ENCODE results near the gene CYP2B6.

DNA sequence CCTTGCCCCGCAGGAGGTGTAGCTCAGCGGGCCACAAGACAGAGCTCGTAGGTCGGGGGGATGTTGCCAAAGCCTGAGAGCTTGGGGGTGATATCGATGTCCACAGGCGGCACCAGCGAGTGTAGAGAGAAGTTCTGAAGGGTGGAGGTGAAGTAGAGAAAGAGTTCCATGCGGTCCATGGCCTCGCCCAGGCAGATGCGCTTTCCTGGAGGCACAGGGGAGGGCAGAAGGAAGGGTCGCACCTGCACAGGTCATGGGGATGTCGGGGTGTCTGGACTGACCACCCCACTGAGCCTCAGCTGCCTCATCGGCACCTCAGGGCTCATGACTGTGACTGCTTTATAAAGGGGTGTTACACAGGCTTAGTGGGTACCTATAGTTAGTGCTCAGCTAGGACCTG lies 59.3 kb downstream of the CYP2B6 start:
- TF ChIP-seq, protein P1, sequence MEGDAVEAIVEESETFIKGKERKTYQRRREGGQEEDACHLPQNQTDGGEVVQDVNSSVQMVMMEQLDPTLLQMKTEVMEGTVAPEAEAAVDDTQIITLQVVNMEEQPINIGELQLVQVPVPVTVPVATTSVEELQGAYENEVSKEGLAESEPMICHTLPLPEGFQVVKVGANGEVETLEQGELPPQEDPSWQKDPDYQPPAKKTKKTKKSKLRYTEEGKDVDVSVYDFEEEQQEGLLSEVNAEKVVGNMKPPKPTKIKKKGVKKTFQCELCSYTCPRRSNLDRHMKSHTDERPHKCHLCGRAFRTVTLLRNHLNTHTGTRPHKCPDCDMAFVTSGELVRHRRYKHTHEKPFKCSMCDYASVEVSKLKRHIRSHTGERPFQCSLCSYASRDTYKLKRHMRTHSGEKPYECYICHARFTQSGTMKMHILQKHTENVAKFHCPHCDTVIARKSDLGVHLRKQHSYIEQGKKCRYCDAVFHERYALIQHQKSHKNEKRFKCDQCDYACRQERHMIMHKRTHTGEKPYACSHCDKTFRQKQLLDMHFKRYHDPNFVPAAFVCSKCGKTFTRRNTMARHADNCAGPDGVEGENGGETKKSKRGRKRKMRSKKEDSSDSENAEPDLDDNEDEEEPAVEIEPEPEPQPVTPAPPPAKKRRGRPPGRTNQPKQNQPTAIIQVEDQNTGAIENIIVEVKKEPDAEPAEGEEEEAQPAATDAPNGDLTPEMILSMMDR (IDR thresholded peaks at IDR 0.05; ENCODE audit: insufficient read depth, low read length): no peak
- TF ChIP-seq SPI1 (IDR thresholded peaks at IDR 0.05; ENCODE audit: borderline replicate concordance, low read depth) (no peak), POLR2AphosphoS5 (IDR thresholded peaks at IDR 0.05; ENCODE audit: low read depth) (no peak), GABPA (IDR thresholded peaks at IDR 0.05; ENCODE audit: low read depth) (no peak)
- TF ChIP-seq, protein P2, sequence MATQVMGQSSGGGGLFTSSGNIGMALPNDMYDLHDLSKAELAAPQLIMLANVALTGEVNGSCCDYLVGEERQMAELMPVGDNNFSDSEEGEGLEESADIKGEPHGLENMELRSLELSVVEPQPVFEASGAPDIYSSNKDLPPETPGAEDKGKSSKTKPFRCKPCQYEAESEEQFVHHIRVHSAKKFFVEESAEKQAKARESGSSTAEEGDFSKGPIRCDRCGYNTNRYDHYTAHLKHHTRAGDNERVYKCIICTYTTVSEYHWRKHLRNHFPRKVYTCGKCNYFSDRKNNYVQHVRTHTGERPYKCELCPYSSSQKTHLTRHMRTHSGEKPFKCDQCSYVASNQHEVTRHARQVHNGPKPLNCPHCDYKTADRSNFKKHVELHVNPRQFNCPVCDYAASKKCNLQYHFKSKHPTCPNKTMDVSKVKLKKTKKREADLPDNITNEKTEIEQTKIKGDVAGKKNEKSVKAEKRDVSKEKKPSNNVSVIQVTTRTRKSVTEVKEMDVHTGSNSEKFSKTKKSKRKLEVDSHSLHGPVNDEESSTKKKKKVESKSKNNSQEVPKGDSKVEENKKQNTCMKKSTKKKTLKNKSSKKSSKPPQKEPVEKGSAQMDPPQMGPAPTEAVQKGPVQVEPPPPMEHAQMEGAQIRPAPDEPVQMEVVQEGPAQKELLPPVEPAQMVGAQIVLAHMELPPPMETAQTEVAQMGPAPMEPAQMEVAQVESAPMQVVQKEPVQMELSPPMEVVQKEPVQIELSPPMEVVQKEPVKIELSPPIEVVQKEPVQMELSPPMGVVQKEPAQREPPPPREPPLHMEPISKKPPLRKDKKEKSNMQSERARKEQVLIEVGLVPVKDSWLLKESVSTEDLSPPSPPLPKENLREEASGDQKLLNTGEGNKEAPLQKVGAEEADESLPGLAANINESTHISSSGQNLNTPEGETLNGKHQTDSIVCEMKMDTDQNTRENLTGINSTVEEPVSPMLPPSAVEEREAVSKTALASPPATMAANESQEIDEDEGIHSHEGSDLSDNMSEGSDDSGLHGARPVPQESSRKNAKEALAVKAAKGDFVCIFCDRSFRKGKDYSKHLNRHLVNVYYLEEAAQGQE (IDR thresholded peaks at IDR 0.05; ENCODE audit: insufficient replicate concordance, low read depth): no peak

Data from HL-60 (cell line).